KOPT-K1 (cell line): ENCODE results near the gene PAK2.

Experiments used
- H3K27ac ChIP-seq: fragments of 200-600 bp; sonication (generic); 2 replicates; pipeline ENCODE4 v1.5.1; 2016; ENCODE audit warnings: antibody characterized with exemption, mild to moderate bottlenecking, low read depth, low read length; ENCODE audit not compliant: poor library complexity, severe bottlenecking
- H3K36me3 ChIP-seq: fragments of 200-600 bp; sonication (generic); 2 replicates; pipeline ENCODE4 v1.5.1; 2017; ENCODE audit warnings: antibody characterized with exemption, mild to moderate bottlenecking, low read length, moderate library complexity; ENCODE audit not compliant: insufficient read depth
- H3K9me3 ChIP-seq: fragments of 200-600 bp; sonication (generic); 2 replicates; pipeline ENCODE4 v1.5.1; 2017; ENCODE audit warnings: antibody characterized with exemption, low read length, mild to moderate bottlenecking; ENCODE audit not compliant: insufficient read depth, poor library complexity, severe bottlenecking

PAK2 gene

DNA sequence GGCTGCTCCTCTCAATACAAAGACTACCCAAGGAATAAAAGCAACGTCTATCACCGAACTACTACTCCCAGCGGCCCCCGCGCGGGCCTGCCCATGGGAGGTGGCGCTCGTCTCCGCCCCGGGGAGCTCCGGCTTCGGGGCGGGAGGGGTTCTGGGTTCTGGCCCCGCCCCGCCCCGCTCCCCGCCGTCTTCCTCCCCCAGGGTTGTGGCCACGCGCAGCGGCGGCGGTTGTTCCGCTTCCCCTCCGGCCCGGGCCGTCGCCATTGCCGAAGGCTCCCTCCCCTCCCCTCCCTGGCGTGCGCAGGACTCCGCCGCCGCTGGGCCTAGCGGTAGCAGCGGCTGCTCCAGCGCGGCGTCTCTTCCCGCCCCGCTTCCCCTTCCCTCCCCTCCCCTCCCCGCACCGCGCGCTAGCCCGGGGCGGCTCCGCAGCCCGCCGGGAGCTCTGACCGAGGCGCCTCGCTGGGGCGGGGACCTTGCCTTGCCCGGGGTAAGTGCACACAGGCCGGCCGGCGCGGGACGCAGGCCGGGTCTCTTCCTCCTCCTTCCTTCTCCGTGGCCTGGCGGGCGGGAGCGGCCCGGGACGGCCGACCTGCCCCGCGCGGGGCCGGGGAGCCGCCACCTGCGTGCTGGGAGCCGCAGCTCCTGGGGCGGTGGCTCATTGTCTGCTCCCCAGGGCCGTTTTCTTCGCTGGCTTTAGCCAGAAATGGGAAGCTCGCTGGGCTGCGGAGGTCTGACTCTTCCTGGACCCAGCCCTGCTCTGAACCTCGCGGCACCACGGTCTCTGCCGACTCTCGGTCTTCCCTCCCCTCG is at the start of gene PAK2:
PAK2 (plus strand) TSS at position 187 of the 810 bp plus-strand sequence. CDS start 42,790 bp downstream, outside the sequence.
- Histone ChIP-seq H3K27ac (peak within 1 kb of the TSS; percentile 92), H3K9me3 (peaks cover 5% of the 10 kb centered on the region), H3K36me3 (peaks cover 26% of the 10 kb centered on the region)

- Histone ChIP-seq H3K9me3 (no peaks in the 10 kb centered on the region), H3K36me3 (no peaks in the 10 kb centered on the region), H3K27ac (no peak overlapping the region)
These were observed 49.6 kb upstream of the PAK2 start for GRCh38 chr3:196689941-196690660.

- Histone ChIP-seq H3K36me3 (no peaks in the 10 kb centered on the region), H3K9me3 (no peaks in the 10 kb centered on the region), H3K27ac (no peak overlapping the region)
These were observed 48.3 kb upstream of the PAK2 start for GRCh38 chr3:196691386-196691785.

- H3K27ac ChIP-seq, result peak overlapping the region; percentile 2
- no peaks in the 10 kb centered on the region for H3K36me3 ChIP-seq
- H3K9me3 ChIP-seq, result no peaks in the 10 kb centered on the region
These were observed 45.4 kb upstream of the PAK2 start for GRCh38 chr3:196694202-196694638.

DNA sequence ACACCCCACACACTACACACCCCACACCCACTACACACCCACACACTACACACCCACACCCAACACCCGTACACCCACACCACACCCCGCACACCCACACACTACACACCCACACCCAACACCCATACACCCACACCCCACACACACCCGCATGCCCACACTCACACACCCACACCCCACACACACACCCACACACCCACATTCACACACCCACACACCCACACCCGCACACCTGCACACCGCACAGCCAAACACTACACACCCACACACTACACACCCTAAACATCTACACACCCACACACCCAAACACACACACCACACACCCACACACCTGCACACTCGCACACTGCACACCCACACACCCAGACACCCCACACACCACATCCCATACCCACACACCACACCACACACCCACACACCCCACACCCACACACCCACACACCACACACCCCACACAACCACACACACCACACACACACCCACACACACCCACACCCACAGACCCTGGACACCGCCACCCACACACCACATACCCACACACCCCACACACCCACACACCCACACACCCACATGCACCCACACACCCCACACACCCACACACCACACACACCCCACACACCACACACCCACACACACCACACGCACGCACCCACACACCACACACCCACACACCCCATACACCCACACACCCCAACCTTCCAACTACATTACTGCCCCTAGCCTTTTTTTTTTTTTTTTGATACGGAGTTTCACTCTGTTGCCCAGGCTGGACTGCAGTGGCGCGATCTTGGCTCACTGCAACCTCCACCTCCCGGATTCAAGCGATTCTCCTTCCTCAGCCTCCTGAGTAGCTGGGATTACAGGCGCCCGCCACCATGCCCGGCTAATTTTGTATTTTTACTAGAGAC is 44.5 kb upstream of the PAK2 start:
- Histone ChIP-seq H3K27ac (no peak overlapping the region), H3K9me3 (no peaks in the 10 kb centered on the region), H3K36me3 (no peaks in the 10 kb centered on the region)

DNA sequence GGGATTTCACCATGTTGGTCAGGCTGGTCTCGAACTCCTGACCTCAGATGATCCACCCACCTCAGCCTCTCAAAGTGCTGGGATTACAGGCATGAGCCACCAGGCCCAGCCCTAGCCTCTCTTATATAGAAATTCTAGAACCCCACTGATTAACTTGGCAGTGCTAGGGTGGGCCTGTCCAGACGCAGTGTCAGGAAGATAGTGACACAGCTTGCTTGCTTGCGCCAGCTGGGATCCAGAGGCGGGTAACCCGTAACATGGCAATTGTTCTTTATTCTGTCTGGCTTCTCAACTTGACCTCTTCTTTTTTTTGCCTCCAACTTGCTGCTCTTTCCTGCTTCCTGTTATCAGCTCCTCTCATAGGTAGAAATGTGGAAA is 43.8 kb upstream of the PAK2 start:
- Histone ChIP-seq H3K36me3 (no peaks in the 10 kb centered on the region), H3K27ac (no peak overlapping the region), H3K9me3 (no peaks in the 10 kb centered on the region)

GRCh38 chr3:196697270-196697669 is 42.4 kb upstream of the PAK2 start:
- no peak overlapping the region for H3K27ac ChIP-seq
- no peaks in the 10 kb centered on the region for H3K36me3 ChIP-seq
- no peaks in the 10 kb centered on the region for H3K9me3 ChIP-seq

DNA sequence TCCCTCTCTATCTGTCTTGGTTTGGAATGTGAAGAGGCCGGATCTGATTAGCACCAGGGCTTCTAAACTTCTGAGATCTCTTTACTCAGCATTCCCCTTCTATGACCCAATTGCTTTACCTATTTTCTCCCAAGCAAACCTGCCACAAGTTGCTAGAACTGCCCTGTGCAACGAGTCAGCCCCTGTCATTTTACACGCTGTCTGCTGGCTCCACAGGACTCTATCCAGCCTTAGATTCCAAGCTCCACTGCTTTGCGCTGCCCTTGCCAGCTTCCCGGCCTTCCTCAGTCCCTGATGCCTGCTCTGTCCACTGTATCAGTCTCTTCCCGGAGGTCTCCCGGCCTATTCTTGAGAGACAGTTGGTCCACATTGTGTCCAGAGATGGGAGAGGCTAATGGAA is 39.9 kb upstream of the PAK2 start:
- no peaks in the 10 kb centered on the region for H3K36me3 ChIP-seq
- H3K27ac ChIP-seq, result no peak overlapping the region
- no peaks in the 10 kb centered on the region for H3K9me3 ChIP-seq

DNA sequence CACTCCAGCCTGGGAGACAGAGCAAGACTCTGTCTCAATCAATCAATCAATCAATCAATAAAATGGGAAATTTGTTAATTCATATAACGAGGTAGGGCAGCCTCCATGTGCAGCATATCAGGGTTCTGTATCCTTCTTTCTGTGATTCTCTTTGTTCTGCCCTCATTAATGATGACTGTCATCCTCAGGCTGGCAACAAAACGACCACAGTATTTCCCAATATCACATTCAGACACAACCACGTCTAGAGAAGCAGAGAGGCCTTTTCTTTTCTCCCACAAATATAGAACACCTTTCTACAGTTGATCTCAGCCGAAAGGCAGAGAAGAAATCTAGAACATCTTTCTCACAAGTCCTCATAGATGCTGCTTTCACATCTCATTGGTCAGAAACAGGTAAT is 38.9 kb upstream of the PAK2 start:
- Histone ChIP-seq H3K27ac (no peak overlapping the region), H3K9me3 (no peaks in the 10 kb centered on the region), H3K36me3 (no peaks in the 10 kb centered on the region)

DNA sequence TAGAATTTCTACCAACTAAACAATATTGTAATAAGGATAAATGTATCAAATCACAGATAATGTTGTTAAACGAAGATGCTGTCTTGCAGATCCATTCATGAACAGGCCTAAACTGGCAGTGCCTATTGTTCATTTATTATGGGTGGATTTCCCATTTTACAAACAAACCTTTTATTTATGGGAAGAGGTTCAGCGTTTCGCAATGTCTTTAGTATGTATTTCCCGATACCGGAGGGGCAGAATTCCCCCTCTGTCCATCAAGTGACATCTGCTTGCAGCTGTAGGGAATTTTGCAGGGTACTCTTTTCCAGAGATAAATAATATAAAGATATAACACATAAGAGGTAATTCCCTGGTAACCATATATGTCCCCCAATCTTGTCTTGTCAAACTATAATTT is 33.3 kb upstream of the PAK2 start:
- H3K9me3 ChIP-seq, result no peaks in the 10 kb centered on the region
- no peaks in the 10 kb centered on the region for H3K36me3 ChIP-seq
- H3K27ac ChIP-seq, result no peak overlapping the region

GRCh38 chr3:196706731-196707130 is 32.9 kb upstream of the PAK2 start:
- Histone ChIP-seq H3K9me3 (no peaks in the 10 kb centered on the region), H3K36me3 (no peaks in the 10 kb centered on the region), H3K27ac (no peak overlapping the region)

DNA sequence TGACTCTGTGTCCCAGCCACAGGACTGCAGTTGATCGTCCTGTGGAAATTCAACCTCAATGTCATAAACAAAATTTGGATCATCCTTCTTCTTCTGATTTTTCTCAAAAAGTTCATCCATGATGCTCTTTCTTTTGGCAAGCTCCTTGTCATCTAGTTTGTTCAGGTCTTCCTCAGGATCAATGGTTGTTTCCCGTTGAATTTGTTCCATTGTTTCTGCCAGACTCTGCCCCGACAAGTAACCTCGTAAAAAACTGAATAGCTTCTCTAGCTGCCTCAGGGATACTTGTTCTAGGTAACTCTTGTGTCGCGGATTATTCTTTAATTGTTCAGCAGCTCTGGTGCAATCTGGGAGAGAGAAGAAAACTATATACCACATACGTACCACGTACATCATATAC is 32.1 kb upstream of the PAK2 start:
- no peaks in the 10 kb centered on the region for H3K36me3 ChIP-seq
- H3K9me3 ChIP-seq, result no peaks in the 10 kb centered on the region
- no peak overlapping the region for H3K27ac ChIP-seq

DNA sequence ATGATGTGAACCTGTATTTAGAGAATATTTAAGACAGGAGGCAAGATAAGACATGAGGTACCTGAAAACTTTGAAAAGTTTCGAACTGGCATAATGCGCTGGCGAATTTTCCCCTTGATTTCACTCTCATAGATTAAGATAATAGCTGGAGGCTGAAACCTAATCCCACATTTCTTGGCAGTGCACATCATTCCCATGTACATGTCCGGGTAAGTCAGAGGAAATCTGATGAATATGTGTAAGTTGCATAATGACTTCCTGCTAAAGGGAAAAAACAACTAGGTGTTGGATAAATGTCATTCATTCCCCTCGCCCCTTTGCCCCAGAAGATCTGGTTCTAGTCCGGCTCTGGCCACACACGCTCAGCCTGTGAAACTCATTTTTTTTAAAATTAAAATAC is 31.2 kb upstream of the PAK2 start:
- no peaks in the 10 kb centered on the region for H3K36me3 ChIP-seq
- H3K27ac ChIP-seq, result no peak overlapping the region
- H3K9me3 ChIP-seq, result no peaks in the 10 kb centered on the region

DNA sequence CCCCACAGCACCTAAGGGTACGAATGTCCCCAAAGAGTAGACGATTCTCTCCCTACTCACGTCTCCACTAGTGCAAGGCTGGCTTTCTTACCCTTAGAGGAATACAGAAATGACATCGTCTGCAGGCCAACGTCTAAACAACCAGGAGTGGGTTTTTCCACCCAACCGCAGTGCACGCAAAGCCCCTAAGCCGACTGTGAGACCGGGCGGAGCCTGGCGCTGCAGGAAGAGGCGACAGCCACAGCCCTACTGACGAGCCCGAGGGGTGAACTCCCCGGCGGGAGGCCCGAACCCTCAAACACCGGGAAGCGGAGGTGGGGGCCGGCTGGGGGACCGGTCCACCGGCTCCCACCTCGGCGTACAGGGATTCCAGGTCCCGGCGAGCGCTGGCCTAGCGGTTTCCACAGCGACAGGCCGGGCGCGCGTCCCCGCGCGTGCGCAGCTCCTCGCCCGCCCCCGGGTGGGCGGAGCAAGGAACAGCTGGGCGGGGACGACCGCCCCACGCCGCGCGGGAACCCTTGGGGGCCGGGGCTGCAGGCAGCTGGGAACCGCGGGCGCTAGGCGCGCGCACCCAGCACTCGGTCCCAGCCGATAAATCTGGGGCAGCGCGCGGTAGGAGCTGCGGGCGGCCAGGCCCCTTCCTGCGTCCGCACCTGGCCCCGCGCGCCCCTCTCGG is 27.7 kb upstream of the PAK2 start, which contains the start of the genes CEP19 and PIGX:
CEP19 (minus strand) TSS at position 413 of the 676 bp plus-strand sequence. CDS start 3,593 bp downstream, outside the sequence.
PIGX (plus strand) TSS at position 540 of the 676 bp plus-strand sequence.
- Histone ChIP-seq H3K27ac (peak within 1 kb of the TSS; percentile 80), H3K9me3 (no peaks in the 10 kb centered on the region)

More for the DNA sequence above, 27.7 kb upstream of the PAK2 start, which contains the start of the genes CEP19 and PIGX:
- H3K36me3 ChIP-seq, result peaks cover 9% of the 10 kb centered on the region; the same call in 1 of the 2 replicates
